ENCODE measurements around the gene SGCD. TPM values are rescaled to one million over a fixed set of nuclear protein-coding genes. Genes with fewer than 3 reads are reported as not detected.

Gene SGCD
- total and polyA plus RNA-seq, 10 donors: 0.26 to 5.3 (median 1.3) TPM

DNA sequence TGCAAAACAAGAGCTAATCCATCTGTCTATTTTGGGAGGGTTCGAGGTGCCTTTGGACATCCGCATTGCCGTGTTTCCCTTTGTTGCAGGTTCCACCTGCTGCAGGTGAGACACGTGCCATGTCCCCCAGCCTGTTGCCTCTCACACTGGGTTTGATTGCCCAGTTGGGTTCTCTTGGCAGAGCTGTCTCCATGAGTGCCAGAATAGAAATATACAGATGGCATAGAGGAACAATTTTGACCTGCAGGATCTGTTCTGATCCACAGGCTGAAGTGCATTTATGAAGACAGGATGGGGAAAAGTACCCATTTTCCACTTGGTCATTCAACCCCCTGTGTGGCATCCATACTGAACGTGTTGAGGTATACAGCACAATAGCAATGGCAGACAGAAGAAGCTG is 178.1 kb downstream of the SGCD start:
- WGBS, 5 donors: 75 to 87% (median 81%) methylated on average over 5 of the region's 5 CpGs
- intact Hi-C loops (cut with DNase I; ENCODE audit: low total_unique reads): no loop called here
- Histone ChIP-seq H3K27me3 (replicated peaks in 1 of 7) (no peaks in the 10 kb centered on the region), H3K36me3 (no peaks in the 10 kb centered on the region), H3K4me1 (no peaks in the 10 kb centered on the region), H3K9me3 (no peaks in the 10 kb centered on the region), H3K27ac (no peak overlapping the region), H3K4me3 (no peak overlapping the region)
- TF ChIP-seq, protein P1, sequence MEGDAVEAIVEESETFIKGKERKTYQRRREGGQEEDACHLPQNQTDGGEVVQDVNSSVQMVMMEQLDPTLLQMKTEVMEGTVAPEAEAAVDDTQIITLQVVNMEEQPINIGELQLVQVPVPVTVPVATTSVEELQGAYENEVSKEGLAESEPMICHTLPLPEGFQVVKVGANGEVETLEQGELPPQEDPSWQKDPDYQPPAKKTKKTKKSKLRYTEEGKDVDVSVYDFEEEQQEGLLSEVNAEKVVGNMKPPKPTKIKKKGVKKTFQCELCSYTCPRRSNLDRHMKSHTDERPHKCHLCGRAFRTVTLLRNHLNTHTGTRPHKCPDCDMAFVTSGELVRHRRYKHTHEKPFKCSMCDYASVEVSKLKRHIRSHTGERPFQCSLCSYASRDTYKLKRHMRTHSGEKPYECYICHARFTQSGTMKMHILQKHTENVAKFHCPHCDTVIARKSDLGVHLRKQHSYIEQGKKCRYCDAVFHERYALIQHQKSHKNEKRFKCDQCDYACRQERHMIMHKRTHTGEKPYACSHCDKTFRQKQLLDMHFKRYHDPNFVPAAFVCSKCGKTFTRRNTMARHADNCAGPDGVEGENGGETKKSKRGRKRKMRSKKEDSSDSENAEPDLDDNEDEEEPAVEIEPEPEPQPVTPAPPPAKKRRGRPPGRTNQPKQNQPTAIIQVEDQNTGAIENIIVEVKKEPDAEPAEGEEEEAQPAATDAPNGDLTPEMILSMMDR (IDR thresholded peaks at IDR 0.05 in 8 of 11, conservative IDR thresholded peaks at IDR 0.05 in 3 of 11): no peak
- TF ChIP-seq POLR2AphosphoS5 (IDR thresholded peaks at IDR 0.05): no peak
- no peak for TF ChIP-seq POLR2A (IDR thresholded peaks at IDR 0.05)
- DNase-seq: no peak

DNA sequence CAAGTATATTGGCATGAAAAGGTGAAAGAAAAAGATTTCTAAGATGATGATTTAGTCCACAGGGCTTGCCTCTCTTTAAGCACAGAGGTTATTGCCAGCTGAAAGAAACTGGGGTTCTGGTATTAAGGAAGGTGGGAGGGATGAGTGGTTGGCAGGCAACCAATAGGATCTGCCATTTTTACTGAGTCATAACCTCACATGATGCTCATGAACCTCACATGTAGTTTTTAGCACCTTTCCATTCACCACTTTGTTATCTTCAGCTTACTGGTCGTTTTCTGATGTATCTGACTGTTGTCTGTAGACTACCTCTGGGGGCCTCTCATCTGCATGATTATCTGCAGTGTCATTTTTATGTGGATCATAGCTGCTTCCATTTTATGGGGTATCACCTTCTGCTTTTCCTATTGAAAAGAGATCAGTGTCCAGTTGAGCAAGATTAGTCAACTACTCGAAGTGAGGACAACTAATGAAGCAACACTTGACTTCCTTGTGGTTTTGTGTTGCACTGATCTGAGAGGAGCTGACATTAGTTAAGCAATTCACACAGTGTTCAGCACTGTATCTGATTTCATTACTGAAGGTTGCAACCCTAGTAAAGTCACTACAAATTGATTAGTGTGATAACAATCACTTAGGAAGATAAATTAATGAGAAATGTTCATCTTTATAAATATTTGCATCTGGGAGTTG is 186.3 kb downstream of the SGCD start:
- no peak for TF ChIP-seq POLR2AphosphoS5 (IDR thresholded peaks at IDR 0.05)
- TF ChIP-seq POLR2A (IDR thresholded peaks at IDR 0.05): no peak
- TF ChIP-seq, protein P1 (IDR thresholded peaks at IDR 0.05 in 8 of 11, conservative IDR thresholded peaks at IDR 0.05 in 3 of 11): no peak
- Histone ChIP-seq H3K9me3 (peaks cover 0 to 22% (median 4%) of the 10 kb centered on the region in 8 donors), H3K27ac (peak overlapping the region in 3 of 8 donors; percentile 7 to 46 (median 38)), H3K4me3 (no peak overlapping the region), H3K36me3 (no peaks in the 10 kb centered on the region), H3K4me1 (no peaks in the 10 kb centered on the region), H3K27me3 (replicated peaks in 1 of 7) (no peaks in the 10 kb centered on the region)
- DNase-seq: no peak
- 16 to 40% (median 26%) methylated on average over 2 of the region's 2 CpGs for WGBS, 5 donors
- intact Hi-C loops (cut with DNase I; ENCODE audit: low total_unique reads): no loop called here

DNA sequence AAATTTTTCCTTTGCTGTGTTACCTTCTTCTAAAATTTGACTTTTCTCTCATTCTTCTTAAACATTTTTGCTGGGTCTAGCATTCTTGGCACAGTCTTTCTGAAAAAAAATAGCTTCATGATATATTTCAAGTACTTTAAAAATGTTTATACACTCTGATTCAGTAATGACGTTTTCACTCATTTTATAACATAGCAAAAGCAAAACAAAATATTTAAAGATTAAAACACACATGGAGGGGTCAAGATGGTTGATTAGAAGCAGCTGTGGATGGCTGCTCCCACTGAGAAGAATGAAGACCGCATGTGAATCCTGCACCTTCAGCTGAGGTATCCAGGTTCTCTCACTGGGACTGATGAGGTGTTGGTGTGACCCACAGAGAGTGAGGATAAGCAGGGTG is 188.2 kb downstream of the SGCD start:
- DNase-seq: no peak
- no peaks in the 10 kb centered on the region for H3K4me1 ChIP-seq
- H3K36me3 ChIP-seq: no peaks in the 10 kb centered on the region
- intact Hi-C loops (cut with DNase I; ENCODE audit: low total_unique reads): no loop called here
- no peaks in the 10 kb centered on the region for H3K27me3 ChIP-seq (replicated peaks in 1 of 7)
- TF ChIP-seq POLR2AphosphoS5 (IDR thresholded peaks at IDR 0.05) (no peak), POLR2A (IDR thresholded peaks at IDR 0.05) (no peak)
- TF ChIP-seq, protein P1 (IDR thresholded peaks at IDR 0.05 in 8 of 11, conservative IDR thresholded peaks at IDR 0.05 in 3 of 11): no peak
- WGBS, 5 donors: 66 to 80% (median 77%) methylated on average over 2 of the region's 2 CpGs
- peaks cover 0 to 32% (median 12%) of the 10 kb centered on the region in 8 donors for H3K9me3 ChIP-seq
- no peak overlapping the region for H3K27ac ChIP-seq
- no peak overlapping the region for H3K4me3 ChIP-seq

DNA sequence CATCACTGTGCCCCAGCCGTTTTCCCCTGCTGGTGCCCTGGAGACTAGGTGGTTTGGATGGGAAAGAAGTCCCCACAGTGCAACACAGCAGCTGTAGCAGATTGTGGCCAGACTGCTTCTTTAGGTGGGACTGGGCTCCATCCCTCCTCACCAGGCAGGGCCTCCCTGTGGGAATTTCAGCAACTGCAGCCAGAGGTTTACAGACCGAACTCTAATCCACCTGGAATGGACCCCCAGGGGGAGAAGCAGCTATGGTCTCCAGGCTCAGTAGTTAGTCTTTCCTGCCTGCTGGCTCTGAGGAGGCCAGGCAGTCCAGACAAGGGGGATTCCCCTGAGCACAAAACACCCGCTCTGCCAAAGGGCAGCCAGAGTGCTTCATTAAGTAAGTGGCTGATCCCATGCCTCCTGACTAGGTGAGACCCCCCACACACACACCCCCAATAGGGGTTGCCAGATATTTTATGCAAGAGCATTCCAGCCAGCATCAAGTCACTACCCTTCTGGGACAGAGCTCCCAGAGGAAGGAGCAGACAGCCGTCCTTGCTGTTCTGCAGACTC is 188.9 kb downstream of the SGCD start:
- 72 to 81% (median 75%) methylated on average over 4 of the region's 4 CpGs for WGBS, 5 donors

More for the DNA sequence above, 188.9 kb downstream of the SGCD start:
- no peaks in the 10 kb centered on the region for H3K4me1 ChIP-seq
- intact Hi-C loops (cut with DNase I; ENCODE audit: low total_unique reads): no loop called here
- TF ChIP-seq, protein P1 (IDR thresholded peaks at IDR 0.05 in 8 of 11, conservative IDR thresholded peaks at IDR 0.05 in 3 of 11): no peak
- no peak for TF ChIP-seq POLR2A (IDR thresholded peaks at IDR 0.05)
- TF ChIP-seq POLR2AphosphoS5 (IDR thresholded peaks at IDR 0.05): no peak
- no peak overlapping the region for H3K4me3 ChIP-seq
- H3K27ac ChIP-seq: no peak overlapping the region
- H3K36me3 ChIP-seq: no peaks in the 10 kb centered on the region
- no peaks in the 10 kb centered on the region for H3K27me3 ChIP-seq (replicated peaks in 1 of 7)
- DNase-seq: no peak
- peaks cover 0 to 37% (median 12%) of the 10 kb centered on the region in 8 donors for H3K9me3 ChIP-seq

All from spleen (tissue), 11 donors.